GM21737 (cell line): ENCODE measurements around the gene ITGA2.

Experiments
- ATAC-seq: cut with Tn5 transposase; IDR thresholded peaks from one replicate; pipeline ENCODE4 v1.9.1; 2021; ENCODE audit warnings: mild to moderate bottlenecking, moderate library complexity; ENCODE audit not compliant: unreplicated experiment

The ITGA2 gene

GRCh38 chr5:53017383-53017782 is 28.2 kb downstream of the ITGA2 start:
- ATAC-seq, result no peak

- no peak for ATAC-seq
These were observed 28.7 kb downstream of the ITGA2 start for GRCh38 chr5:53017794-53018391.

- ATAC-seq, result no peak
These were observed 30.2 kb downstream of the ITGA2 start for GRCh38 chr5:53019320-53019719.

GRCh38 chr5:53022930-53023511 is 33.9 kb downstream of the ITGA2 start:
- ATAC-seq, result no peak

- peak; percentile 81 for ATAC-seq
These were observed 34.8 kb downstream of the ITGA2 start for GRCh38 chr5:53023969-53024368.

GRCh38 chr5:53024535-53024934 is 35.4 kb downstream of the ITGA2 start:
- no peak for ATAC-seq

GRCh38 chr5:53025487-53025886 is 36.3 kb downstream of the ITGA2 start:
- no peak for ATAC-seq

- no peak for ATAC-seq
These were observed 38.8 kb downstream of the ITGA2 start for GRCh38 chr5:53027913-53028312.

- ATAC-seq, result no peak
These were observed 40.5 kb downstream of the ITGA2 start for GRCh38 chr5:53029608-53030007.

- ATAC-seq, result no peak
These were observed 41.7 kb downstream of the ITGA2 start for GRCh38 chr5:53030893-53031292.

GRCh38 chr5:53031695-53032096 is 42.5 kb downstream of the ITGA2 start:
- ATAC-seq, result no peak

GRCh38 chr5:53032188-53032587 is 43.0 kb downstream of the ITGA2 start:
- no peak for ATAC-seq

- ATAC-seq, result no peak
These were observed 45.7 kb downstream of the ITGA2 start for GRCh38 chr5:53034832-53035231.

- ATAC-seq, result no peak
These were observed 46.8 kb downstream of the ITGA2 start for GRCh38 chr5:53035868-53036381.

GRCh38 chr5:53037141-53037859 is 48.1 kb downstream of the ITGA2 start:
- ATAC-seq, result no peak

GRCh38 chr5:53038196-53038847 is 49.2 kb downstream of the ITGA2 start:
- ATAC-seq, result no peak

- ATAC-seq, result no peak
These were observed 50.7 kb downstream of the ITGA2 start for GRCh38 chr5:53039855-53040254.

GRCh38 chr5:53041071-53041692 is 52.0 kb downstream of the ITGA2 start:
- peak; percentile 96 for ATAC-seq

GRCh38 chr5:53041740-53042139 is 52.6 kb downstream of the ITGA2 start:
- ATAC-seq, result no peak

- no peak for ATAC-seq
These were observed 56.1 kb downstream of the ITGA2 start for GRCh38 chr5:53045263-53045662.

- ATAC-seq, result no peak
These were observed 59.1 kb downstream of the ITGA2 start for GRCh38 chr5:53048248-53048647.
